GM11168 (cell line): ENCODE measurements around the gene MAP1LC3B.

Source experiments
- in situ Hi-C: fragments of 300-500 bp; cut with MboI; formaldehyde crosslinking; loops from one replicate; pipeline ENCODE4 v1.12.0; 2022; ENCODE audit warnings: low sequenced_read_pairs; ENCODE audit not compliant: unreplicated experiment

MAP1LC3B gene

DNA sequence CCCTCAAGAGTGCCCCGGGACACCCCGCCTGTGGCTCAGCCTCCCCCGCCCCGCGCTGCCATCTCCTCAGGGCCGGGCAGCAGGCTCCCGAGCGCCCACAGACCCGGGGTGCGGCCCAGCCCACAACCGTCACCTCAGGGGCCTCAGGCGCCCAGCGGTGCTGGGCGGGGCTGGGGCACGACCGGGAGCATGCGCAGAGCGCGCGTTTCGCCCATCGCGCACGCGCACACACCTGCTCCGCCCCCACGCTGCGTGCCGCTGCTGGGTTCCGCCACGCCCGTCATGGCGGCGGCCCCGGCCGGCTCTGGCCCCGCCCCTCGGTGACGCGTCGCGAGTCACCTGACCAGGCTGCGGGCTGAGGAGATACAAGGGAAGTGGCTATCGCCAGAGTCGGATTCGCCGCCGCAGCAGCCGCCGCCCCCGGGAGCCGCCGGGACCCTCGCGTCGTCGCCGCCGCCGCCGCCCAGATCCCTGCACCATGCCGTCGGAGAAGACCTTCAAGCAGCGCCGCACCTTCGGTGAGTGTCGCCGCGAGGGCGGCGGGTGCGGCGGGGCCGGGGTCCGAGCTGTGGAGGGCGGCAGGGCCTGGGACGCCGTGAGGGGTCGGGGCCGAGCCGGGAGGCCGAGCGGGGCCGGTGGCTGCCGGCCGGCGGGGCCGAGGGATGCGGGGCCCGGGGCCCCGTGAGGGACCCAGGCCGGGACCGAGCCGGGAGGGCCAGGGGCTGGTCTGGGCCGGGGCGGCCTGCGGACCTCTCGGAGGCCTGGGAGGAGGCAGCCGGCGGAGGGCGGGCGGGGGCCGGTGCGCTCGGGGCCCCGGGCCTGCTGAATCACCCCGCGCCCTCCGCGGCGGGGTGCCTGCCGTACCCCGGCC lies at the start of gene MAP1LC3B:
MAP1LC3B (plus strand) TSS at position 387 of the 871 bp plus-strand sequence; CDS start at position 479, 92 bp downstream.
- in situ Hi-C loops = no loop called here

DNA sequence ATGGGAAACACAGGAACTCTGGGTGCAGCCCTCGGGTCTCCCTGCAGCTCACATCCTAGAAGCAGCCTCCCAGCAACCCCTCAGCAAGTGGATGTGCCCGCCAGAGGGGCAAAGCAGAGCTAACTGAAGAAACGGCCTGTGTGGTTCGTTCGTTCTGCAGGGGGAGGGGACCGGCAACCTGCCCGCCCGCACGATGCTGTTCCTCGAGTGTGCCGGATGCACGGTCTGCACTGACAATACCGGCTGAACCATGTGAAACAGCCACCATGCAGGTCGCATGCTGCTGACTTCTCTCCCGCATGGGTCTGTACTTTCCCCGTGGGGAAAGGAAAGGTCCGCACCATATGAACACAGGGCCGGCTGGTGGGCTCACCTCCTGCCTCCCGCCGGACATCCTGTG lies 49.6 kb upstream of the MAP1LC3B start:
- in situ Hi-C loops = no loop called here

DNA sequence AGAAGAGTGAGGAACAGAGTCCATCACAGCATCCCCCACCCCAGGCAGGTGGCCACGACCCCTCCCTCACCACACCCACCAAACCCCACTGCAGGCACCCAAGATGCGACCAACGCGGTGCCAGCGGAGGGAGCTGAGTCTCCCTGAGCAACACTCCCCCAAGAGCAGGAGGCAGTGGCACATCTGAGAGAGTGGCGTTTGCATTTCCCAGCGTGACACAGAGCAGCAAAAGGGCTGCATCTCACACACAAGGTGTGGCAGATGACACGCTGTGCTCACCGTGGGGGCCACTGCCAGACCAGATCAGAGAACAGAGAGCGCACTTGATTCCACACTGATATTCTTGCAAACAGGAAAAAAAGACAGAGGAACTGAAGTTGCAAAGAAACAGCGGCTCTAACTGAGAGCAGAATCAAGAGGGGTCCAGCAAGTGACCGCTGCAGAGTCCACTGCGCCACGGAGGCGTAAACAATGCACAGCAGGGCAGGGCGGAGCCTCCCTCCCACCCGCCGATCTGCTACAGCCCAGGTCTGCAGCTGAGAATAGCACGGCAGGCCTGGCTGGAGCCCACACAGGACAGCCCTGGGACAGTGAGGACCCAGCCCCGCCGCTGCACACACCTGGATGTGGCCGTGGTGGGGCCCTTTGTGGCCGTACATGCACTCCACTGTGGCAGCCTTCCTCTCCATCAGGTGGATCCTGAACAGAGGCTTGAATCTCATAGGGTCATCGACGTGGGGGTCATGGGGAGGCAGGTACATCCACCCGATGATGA lies 49.0 kb upstream of the MAP1LC3B start:
- in situ Hi-C loops = no loop called here

DNA sequence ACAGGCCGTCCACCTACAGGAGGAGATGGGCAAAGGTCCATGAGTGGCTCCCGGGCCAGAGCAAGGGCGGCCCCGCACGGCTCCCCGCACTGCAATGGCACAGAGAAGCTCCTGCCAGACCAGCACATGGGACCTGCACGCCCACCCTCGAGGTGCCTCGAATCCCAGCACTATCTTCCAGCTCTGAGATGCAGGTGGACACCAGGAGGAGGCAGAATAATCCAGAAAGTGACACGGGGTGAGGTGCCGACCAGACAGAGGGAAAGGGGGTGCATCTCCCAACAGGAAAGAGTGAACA lies 48.4 kb upstream of the MAP1LC3B start:
- in situ Hi-C loops = no loop called here

DNA sequence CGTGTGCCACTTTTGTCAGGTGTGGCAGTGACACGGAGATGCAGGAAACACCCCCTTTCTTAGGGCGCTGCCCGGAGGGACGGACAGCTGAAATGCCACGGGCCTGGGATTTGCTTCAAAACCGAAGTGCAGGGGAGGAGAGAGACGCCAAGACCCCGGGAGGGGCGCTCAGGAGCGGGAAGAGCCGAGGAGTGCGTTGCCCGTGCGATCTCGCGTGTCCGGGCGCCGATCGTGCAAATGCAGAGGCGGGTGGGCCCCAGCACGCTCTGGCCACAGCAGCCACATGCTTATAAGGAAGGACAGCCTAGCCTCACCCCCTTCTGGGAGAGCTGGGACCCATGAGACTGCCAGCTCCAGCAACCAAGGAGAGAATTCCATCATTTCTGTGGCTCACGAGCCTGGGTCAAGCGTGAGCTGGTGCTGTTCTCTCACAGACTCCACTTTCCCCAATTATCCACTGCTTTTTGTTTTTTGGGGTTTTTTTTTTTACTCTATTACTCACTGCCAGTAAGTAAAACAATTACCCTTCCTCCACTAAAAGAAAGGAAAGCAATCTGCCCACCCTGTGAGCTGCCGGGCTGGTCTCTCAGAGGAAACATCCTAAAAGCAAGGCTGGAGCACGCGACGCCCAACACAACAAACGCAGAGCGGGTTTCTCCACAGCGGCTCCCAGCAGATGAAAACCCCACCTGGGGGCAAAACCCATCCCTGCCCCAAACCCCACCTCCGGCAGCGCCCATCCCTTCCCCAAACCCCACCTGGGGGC lies 47.8 kb upstream of the MAP1LC3B start:
- in situ Hi-C loops = no loop called here

DNA sequence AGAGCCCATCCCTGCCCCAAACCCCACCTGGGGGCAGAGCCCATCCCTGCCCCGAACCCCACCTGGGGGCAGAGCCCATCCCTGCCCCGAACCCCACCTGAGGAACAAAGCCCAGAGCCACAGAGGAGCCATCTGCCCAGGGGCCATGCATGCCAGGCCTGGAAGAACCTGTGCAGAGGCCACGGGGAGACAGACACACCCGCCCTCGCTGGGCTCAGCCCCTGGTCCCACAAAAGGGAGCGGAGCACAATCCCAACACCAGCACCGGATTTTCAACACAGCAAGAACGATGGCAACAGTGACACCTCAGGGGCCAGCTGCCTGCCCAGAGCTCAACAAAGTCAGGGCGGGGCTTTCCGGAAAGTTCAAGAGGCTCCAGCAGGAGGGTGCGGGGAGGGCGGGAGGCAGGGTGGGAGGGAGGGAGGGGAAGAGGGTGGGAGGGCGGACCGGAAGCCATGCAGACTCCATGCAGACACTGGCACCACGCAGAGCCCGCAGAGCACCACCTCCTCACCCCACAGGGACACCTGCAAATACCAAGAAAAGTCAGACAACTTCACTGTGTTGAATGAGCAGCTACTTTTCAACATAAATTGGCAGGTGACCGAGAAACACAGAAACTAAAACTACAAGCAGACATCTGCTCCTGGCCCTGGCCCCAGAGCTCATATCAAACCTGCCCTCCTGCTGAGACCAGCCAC lies 47.1 kb upstream of the MAP1LC3B start:
- in situ Hi-C loops = no loop called here

DNA sequence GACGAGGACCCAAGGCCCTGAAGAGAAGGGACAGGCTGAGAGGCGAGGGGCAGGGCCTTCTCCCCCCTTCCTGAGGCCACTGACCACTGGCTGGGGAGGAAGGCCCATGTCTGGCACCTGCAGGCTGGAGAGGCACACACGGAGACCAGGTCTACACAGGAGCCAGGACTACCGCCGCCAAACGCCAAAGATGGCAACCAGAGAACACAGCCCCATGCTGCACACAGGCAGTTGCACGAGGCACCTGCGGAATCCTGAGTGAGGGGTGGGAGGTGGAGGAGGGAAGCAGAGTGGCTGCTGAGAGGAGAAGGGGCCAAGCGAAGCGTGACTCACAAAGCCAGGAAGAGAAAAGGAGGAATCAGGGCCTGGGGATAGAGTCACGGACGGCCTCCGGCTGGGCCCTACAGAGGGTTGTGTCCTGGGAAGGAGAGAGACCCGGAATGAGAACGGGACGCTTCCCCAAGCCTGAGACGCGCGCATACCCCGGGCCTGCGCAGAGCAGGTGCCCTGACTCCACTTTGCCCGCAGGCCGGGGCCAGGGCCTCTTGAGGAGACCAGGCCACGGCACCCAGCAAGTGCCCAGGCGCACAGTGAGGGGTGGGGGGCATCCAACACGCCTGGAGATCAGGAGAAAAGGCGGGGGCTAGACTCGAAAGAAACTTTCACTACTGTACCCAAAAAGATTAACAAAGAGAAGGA lies 46.3 kb upstream of the MAP1LC3B start:
- in situ Hi-C loops = no loop called here

DNA sequence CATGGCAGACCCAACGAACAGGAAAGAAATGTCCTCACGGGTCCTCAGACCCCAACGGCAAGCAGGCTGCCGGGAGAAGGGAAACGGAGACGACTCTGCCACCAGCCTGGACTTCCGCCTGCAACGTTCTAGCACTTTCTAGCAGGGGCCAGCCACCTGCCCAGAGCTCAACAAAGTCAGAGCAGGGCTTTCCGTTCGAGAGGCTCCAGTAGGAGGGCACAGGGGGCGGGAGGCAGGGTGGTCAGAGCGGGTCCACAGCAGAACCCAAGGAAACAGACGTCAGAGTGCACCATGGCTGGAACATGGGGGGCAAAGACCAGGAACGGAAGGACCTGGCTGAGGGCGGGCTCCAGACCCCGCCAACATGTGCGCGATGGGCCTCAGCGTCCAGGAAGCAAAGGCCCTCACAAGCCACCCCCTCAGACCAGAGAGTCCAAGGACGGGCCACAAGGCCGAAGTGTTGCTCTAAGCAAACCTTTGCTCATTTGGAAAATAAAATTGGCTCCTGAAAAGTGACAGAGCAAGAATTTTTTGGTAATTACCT lies 45.5 kb upstream of the MAP1LC3B start:
- in situ Hi-C loops = no loop called here

DNA sequence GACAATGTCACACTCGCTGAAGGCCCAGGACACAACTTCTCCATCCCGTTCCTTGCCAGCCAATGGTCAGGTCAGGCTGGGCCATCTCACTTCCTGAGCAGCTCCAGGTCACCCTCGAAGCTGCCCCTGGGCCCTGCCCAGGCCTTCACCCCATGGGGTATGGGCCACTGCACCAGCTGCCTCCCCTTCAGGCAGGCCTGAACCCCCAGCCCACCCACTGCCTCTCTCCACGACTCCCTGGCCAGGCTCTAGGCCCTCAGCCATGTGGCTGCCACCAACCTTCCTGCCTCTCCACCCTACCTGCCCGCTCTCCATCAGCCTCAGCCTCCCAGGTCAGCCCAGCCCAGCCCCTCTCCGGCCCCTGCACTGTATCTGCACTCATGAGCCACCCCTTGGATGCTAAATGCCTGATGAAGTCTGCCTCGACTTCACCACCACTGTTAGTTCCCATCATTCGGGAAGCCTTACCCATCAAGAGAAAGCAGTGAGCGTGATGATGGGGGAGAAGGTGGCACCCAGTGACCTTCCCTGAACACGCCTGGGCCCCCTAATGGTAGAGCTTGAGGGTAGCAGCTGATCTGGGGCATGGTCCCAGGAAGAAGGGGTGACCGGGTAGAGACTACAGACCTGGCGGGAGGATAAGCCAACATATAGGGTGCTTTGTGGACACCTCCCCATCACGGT lies 44.1 kb upstream of the MAP1LC3B start:
- in situ Hi-C loops = no loop called here

DNA sequence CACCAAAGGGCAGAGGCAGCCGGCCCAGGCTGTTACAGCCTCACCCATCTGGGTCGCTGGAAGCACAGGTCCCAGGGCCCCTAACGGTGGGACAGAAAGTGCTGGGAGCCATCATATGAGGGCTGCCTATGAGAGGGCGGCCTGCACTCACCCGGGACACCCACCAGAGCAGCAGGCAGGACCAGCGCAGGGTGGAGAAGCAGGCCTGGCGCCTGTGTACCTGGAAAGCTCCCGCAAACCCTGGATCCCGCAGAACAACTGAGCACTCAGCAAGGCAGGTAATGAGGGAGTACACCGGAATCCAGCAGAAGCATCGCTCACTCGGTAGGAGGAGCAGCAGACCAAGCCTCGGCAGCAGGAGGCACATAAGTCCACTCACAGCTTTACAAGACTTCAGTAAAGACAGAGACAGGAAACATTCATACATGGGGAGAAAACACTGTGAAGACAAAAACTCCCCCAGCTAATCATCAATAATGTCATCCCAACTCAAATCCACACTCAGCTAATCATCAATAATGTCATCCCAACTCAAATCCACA lies 43.4 kb upstream of the MAP1LC3B start:
- in situ Hi-C loops = no loop called here

DNA sequence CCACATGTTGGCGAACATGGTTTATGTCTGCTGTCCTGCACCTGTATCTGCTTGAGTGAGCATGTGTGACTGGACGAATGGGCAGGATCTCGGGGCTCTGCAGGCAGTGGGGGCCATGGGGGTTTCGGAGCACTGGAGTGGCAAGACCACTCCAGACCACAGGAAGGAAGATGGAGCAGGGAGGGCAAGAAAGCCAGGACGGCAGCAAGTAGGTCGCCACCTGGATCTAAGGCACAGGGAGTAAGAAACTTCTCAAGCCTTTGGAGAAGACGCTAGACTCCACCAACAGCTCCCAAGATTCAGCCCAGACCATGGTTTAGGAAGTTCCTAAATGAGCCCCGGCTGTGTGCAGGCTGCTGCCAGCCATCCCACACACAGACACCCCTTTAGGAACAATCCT lies 42.1 kb upstream of the MAP1LC3B start:
- in situ Hi-C loops = no loop called here

DNA sequence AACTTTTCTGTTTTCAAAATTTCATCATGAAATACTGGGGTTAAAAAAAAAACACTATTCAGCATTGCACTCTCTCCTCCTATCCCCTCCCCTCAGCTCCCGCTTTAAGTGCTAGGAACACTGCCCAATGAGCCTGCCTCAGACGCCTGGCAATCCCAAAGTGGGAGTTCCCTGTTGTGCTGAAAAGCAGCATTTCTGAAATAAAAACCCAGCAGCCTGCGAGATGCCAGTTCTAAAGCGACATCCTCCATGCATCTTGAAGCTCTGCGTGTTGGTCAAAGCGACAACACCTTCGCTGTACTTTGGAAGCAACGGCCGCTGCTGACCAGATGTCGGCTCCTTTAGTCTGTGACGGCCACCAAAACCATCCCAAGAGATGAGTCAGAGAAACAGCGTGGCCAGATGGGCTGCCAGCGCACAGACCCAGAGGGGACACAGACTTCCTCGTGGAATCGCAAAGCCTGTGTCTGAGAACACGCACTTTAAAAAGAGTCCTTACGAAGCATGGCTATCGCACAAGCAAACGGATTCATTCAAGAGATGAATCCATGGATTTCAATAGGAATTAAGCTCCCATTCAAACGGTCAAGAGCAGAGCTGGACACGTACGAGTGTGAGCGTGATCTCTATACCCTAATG lies 41.3 kb upstream of the MAP1LC3B start:
- in situ Hi-C loops = no loop called here

DNA sequence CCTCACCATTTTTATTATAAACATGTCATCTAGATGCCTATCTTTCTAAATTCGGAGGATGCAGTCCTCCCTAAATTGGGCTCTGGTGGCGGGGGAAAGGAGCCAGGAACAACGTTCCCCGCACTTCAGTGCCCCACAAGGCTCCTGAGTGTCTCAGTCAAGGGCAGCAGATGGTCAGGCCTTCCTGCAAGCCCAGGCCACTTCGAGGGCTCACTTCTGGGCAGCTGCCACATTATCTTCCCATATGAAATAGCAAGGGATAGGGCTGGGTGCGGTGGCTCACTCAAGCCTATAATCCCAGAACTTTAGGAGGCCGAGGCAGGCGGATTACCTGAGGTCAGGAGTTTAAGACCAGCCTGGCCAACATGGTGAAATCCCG lies 40.8 kb upstream of the MAP1LC3B start:
- in situ Hi-C loops = no loop called here

DNA sequence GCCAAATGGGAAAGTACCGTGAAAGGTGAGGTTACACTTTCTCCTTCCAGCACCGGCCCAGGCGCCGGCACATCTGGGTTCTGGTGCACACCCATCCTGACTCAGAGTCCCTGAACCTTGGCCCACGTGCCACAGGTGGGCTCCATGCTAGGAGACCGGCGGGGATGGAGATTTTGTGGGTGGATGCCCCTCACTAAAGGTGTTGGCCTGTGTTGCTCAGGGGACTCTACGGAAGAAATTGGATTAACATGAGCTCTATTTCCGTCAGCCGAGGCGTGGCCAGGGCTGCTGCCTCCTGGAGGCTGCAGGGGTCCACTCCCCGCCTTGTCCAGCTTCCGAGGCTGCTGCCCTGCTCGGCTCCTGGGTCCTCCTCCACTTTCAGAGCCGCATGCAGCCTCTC lies 39.3 kb upstream of the MAP1LC3B start:
- in situ Hi-C loops = no loop called here

DNA sequence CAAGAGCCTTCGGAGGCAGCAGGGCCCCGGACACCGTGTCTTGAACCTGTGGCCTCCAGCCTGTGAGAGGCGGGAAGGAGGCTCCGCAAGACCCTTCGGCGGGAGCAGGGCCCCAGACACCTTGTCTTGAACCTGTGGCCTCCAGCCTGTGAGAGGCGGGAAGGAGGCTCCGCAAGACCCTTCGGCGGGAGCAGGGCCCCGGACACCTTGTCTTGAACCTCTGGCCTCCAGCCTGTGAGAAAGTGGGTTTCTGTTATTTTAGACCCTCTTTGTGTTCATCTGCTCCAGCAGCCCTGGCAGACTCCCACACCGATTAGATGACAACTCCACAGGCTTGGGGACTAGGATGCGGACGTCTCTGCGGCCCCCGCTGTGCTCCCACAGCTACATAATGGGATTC lies 38.5 kb upstream of the MAP1LC3B start:
- in situ Hi-C loops = no loop called here

DNA sequence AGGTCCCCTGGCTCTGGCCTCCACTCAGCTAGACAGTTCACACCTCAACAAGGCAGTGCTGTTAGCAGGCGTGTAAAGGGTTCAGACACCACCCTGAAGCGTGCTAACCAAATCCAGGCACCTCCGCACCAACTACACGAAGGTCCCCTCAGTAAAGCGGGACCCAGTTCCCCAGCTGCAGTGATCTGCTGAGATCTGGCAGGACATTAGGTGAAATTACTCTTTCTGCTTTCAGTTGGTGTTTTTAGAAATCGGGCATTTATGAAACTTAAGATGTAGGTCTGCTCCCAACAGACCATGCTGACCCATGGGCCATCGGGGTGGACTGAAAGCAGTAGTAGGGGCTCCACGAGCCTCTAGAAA lies 35.7 kb upstream of the MAP1LC3B start:
- in situ Hi-C loops = no loop called here

DNA sequence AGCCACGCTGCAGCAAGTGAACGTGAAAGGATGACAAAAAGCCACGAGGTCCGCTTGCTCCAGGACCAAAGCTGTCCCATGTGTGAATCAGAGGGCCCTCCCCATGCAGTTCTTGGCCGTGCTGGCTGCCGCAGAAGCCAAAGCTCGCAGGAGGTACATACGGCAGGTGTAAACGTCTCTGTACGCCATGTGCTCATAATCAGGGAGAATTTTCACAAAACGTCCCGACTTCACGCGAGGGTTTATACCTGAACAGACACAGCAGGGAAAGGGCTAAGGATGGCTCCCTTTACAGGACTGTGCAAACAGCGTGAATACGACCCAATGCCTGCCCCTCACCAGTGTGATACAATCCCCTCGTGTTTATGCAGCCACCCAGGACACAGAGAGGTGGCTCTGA lies 33.9 kb upstream of the MAP1LC3B start:
- in situ Hi-C loops = no loop called here

DNA sequence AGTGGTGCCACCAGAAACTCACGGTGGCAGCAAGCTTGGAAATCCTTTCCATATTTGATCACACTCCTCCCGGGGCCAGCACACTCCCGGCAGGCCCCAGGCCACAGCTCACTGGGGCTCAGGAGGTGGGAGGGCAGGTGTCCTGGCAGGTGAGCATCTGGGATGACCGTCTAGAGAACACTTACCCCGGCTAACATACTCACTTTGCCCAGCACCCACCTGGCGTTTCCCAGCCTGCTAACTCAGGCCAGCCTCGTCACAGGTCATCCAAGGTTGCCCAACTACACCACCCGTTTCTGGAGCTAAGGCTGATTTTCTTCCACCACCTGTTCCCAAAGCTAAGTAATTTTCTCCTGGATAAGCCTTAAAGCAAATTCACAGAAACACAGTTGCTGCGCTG lies 33.4 kb upstream of the MAP1LC3B start:
- in situ Hi-C loops = no loop called here
